ENCODE results near the gene GLIPR1L1.
"Not testable (repeated sequence)": the region's sequence is repeated elsewhere in the genome, so short reads cannot be mapped to it uniquely, and the experiment has no call there.

The GLIPR1L1 gene

GRCh38 chr12:75334384-75335030 lies at the start of gene GLIPR1L1:
GLIPR1L1 (plus strand) TSS chr12:75334670; CDS start chr12:75334729, 59 bp downstream.
- peak; percentile 71 to 87 for DNase-seq

- DNase-seq = no peak
These were observed 45.6 kb upstream of the GLIPR1L1 start for GRCh38 chr12:75288860-75289259.

DNA sequence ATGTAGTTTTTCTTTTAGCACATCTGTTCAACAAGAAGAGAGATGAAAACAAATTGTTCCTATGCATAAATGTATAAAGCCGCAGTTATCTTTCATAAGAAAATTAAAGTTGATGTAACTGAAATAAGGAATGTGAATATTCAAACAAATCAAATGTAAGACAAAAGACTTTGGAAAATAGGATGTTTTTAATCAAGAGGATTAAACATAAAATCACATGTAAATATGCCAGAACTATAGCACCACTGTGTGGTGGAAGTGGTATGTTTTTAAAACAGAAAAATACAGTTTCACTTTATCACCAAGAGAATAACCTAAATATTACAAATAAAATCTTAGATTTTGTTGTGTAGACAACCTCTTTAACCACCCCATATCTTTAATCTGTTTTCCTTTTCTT lies 44.7 kb upstream of the GLIPR1L1 start:
- DNase-seq = peak in 1 of 2 experiments; percentile 16

DNA sequence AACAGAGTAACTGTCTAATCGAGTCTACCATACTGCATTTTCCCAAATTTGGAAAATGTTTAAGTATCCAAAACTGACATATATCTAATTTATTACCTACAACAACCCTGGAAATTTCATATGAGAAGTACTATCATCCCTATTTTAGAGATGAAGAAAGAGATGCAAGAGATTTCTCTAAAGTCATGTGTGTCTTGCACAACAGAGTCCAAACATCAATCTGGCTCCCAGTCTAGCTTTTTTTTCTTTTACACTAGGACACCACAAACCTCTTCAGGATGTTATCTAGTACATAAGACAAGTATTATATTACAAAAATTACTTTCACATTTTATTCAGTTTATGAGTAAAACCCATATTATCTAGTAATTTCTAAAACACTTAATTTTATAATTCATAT lies 43.5 kb upstream of the GLIPR1L1 start:
- no peak for DNase-seq

GRCh38 chr12:75294336-75294735 lies 40.1 kb upstream of the GLIPR1L1 start:
- peak in 1 of 2 experiments; percentile 13 for DNase-seq

DNA sequence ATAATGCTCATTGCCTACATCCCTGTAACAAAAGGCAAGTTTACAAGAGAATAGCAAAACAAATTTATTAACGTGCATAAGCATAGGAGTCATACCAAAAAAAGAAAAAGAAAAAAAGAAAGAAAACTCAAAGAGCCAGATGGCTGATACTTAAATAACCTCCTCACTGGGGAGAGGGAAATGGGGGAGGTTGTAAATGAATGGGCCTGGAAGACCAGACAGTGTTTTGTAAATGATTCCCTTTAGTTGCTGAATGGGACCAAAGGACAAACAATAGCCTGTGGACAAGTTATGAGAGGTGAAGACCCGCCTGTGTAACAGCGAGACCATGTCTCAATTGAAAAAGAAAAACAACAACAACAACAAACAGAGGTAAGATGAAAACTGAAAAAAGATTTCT lies 39.7 kb upstream of the GLIPR1L1 start:
- peak in 1 of 2 experiments; percentile 13 for DNase-seq

DNA sequence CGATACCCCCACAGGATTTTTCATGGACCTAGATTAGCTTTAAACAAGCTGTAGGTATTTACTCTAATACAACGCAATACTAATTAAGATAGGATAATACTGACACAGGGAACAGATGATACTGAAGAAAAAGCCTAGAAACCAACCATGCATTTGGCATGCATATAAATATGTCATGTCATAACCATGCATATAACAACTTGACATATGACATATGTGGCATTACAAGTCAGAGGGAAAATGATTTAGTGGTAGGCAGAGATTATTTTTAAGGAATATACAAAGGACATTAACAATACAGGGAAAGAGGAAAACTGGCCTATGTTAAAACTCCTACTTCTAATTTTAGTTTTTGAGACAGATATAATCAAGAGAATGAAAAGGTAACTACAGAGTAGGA lies 32.2 kb upstream of the GLIPR1L1 start:
- no peak for DNase-seq

DNA sequence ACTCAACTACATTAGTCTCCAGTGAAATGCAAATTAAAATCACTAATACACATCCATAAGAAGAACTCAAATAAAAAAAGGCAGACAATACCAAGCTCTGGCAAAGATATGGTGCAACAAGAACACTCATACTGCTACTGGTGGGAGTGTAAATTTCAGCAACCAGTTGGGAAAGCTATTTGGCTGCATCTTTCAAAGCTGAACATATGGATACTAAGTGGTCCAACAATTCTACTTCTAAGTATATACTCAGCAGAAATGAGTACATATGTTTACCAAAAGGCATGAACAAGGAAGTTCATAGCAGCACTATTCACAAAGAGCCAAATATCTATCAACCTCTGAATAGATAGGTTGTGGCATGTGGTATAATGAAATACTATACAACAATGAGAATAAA lies 31.7 kb upstream of the GLIPR1L1 start:
- DNase-seq = no peak

DNA sequence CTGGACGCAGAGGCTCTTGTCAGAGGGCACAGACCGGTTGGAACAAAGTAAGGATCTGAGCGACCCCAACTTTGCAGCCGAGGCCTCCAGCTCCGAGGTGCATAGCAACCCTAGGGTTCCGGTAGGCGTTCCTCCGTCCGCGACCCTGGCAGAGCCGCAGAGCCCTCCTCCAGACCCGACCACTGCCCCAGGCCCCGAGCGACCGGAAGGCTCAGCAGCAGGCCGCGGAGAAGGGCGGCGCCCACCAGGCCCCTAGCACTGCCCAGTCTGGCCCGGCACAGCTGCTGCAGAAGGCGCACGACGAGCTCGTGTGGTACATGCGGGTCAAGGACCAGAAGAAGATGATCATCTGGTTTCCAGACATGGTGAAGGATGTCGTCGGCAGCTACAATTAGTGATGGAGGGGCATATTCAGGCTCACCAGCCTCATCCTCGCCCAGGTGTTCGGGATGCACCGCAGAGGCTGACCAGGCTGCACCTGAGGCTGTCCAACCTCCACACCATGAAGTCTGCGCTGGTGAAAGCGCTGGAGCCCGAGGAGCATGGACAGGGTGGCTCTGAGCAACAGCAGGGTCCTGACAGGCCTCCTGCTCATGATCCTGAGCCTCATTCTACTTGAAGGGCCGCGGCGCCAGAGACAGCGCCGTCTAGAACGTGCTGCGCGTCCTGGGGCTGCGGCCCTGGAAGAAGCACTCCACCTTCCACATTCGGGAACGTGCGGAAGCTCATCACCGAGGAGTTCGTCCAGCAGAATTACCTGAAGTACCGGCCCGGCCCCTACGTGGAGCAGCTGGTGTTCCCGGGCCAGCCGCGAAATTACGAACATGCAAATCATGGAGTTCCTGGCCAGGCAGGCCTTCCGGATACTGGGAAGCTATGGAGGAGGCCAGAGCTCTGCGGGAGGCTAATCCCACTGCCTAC lies 28.8 kb upstream of the GLIPR1L1 start:
- no peak for DNase-seq

GRCh38 chr12:75308279-75308678 lies 26.2 kb upstream of the GLIPR1L1 start:
- DNase-seq = no peak

DNA sequence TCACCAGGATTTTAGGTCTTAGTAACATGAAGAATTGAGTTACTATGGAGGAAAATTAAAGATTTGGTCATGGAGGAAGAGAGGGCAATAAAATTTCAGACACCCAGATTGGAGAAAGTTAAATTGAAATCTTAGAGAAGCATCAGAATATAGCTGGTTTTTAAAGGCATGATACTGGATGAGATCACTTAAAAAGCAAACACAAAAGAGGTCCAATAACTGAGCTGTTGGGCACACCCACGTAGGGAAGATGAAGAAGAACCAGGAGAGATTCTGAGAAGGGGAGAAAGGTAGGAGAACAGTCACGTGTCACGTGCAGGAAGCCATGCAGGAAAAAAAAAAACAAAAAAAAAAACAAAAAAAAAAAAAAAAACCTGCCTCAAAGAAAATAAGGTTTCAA lies 23.1 kb upstream of the GLIPR1L1 start:
- DNase-seq = no peak

GRCh38 chr12:75315518-75315917 lies 19.0 kb upstream of the GLIPR1L1 start:
- no peak for DNase-seq

- DNase-seq = no peak
These were observed 16.7 kb upstream of the GLIPR1L1 start for GRCh38 chr12:75317784-75318183.

DNA sequence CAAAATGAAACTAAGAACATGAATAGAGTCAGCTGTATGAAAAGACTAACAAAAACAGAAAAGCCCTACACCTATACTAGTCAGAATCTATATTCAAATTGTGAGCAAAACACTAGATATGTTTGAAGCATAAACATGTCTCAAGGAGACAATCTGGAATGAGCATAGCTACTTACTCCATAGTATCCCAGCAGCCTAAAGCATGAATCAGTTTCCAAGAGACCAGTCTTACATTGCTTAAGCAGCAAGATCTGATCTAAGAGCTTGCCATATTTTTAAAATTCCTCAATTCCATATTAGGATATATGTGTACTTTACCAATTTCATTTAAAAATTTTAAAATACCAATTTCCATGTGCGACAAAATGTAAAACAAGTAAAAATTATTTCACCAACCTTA lies 12.0 kb upstream of the GLIPR1L1 start:
- no peak for DNase-seq

DNA sequence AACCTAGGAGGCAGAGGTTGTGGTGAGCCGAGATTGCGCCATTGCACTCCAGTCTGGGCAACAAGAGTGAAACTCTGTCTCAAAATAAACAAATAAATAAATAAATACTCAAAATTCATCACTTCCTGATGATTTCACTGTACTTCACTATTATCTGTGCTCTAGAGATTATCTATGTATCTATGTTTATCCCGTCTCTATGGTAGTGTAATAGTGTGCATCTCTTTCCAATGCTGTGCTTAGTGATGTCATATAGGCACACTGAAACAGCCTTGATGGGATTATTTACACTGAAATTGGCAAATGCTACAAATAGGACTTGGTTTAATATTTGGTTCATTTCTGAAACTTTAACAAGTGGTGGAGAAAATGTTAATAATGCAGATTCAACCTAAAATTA lies 10.8 kb upstream of the GLIPR1L1 start:
- DNase-seq = no peak

GRCh38 chr12:75327642-75328041 lies 6.8 kb upstream of the GLIPR1L1 start:
- DNase-seq = no peak

- DNase-seq = peak; percentile 66 to 77
These were observed 4.3 kb upstream of the GLIPR1L1 start, which contains the start of gene CAPS2 for GRCh38 chr12:75329918-75330826. CAPS2 (minus strand) TSS chr12:75330324; CDS start chr12:75326498, 3,826 bp downstream.

- no peak for DNase-seq
These were observed 3.4 kb downstream of the GLIPR1L1 start for GRCh38 chr12:75337905-75338304.

- DNase-seq = no peak
These were observed 7.4 kb downstream of the GLIPR1L1 start for GRCh38 chr12:75341873-75342272.

DNA sequence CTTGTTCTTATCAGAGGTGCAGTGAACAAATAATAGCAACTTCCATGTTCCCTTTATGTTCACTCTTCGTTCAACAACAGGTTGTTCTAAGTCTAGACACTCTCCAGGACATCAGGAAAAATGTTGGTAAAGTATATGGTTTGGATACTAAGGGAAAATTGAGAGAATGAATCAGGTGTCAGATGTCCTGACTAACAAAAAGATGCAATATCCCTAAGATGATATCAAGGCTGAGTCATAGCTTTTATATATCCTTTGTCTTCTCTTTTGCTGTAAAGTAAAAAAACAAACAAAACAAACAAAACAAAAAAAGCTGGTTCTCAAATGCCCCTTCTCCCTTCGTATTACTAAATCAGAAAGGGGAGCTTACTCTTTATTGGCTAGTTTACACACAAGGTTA lies 11.1 kb downstream of the GLIPR1L1 start:
- no peak for DNase-seq

DNA sequence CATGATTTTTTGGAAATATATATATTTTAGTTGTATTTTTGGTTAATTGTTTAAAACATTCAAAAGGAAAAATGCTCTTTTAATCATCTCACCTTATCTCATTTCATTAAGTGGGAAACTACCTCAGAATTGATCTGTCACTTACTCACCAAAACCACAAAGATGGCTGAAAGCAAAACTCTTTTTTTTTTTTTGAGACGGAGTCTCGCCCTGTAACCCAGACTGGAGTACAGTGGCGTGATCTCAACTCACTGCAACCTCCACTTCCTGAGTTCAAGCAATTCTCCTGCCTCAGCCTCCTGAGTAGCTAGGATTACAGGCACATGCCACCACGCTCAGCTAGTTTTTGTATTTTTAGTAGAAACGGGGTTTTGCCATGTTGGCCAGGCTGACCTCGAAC lies 11.7 kb downstream of the GLIPR1L1 start:
- not testable (repeated sequence) for DNase-seq

GRCh38 chr12:75349946-75350345 lies 15.5 kb downstream of the GLIPR1L1 start:
- no peak for DNase-seq

GRCh38 chr12:75350413-75350812 lies 15.9 kb downstream of the GLIPR1L1 start:
- no peak for DNase-seq
